HG03159 (cell line): ENCODE results near the gene VMAC.

ENCODE experiments used
- ATAC-seq: cut with Tn5 transposase; IDR thresholded peaks from one replicate; pipeline ENCODE4 v1.9.1; 2021; ENCODE audit warnings: mild to moderate bottlenecking, moderate library complexity; ENCODE audit not compliant: unreplicated experiment

The VMAC gene

GRCh38 chr19:5951338-5951861 lies 46.7 kb downstream of the VMAC start:
- no peak for ATAC-seq

GRCh38 chr19:5952193-5953029 lies 47.7 kb downstream of the VMAC start:
- ATAC-seq = no peak

- no peak for ATAC-seq
Measured at GRCh38 chr19:5953030-5953589, 48.4 kb downstream of the VMAC start.

- ATAC-seq = no peak
Measured at GRCh38 chr19:5953680-5954213, 49.1 kb downstream of the VMAC start.

GRCh38 chr19:5954293-5954692 lies 49.6 kb downstream of the VMAC start:
- ATAC-seq = no peak

- no peak for ATAC-seq
Measured at GRCh38 chr19:5955636-5955935, 50.9 kb downstream of the VMAC start.

GRCh38 chr19:5956323-5956722 lies 51.7 kb downstream of the VMAC start:
- ATAC-seq = no peak

GRCh38 chr19:5956728-5957127 lies 52.1 kb downstream of the VMAC start:
- ATAC-seq = no peak

GRCh38 chr19:5957170-5957569 lies 52.5 kb downstream of the VMAC start:
- no peak for ATAC-seq

GRCh38 chr19:5958074-5958850 lies 53.6 kb downstream of the VMAC start:
- ATAC-seq = no peak

- no peak for ATAC-seq
Measured at GRCh38 chr19:5958851-5959122, 54.1 kb downstream of the VMAC start.

- ATAC-seq = no peak
Measured at GRCh38 chr19:5959260-5960004, 54.8 kb downstream of the VMAC start.
